HG03432 (cell line): ENCODE results near the gene SIGLEC9.

Experiments used
- ATAC-seq: cut with Tn5 transposase; IDR thresholded peaks from one replicate; pipeline ENCODE4 v1.9.1; 2021; ENCODE audit warnings: mild to moderate bottlenecking, moderate library complexity; ENCODE audit not compliant: unreplicated experiment

SIGLEC9 gene

DNA sequence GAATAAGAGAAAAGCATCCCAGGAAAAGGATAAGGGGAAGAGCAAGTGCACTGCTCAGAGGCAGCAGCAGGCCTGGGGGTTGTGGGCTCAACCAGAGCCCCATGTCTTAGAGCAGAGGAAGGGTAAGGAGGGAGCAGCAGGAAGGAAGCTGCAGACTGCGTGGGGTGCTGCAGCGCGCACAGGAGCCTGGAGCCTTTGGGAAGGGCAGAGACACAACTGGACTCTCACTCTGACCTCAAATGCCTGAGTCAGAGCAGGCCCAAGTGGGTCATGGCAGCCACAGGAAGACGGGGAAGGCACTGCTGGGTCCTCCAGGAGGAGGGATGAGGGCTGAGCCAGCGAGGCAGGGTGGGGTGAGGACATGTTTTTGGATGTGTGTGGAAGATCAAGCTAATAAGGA, 49.0 kb downstream of the SIGLEC9 start:
- ATAC-seq: no peak

DNA sequence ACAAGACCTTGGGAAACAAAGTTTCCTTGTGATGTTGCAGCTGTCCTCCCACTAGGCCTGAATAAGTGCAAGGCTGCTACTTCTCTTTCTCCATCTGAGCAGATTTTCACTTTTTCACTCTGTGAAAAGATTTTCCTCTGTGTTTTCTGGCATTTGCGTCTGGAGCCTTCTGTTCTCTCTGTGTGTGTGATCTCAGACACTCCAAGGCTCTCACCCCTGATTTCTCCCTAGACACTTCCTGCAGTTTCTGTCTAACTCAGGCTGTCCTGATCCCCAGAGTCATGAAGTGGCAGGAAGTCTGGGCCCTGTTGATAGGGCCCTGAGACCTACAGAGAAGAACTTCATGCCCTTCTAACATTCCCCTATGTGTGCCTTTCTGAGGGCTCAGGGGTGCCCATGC, 54.5 kb downstream of the SIGLEC9 start:
- no peak for ATAC-seq
